GM23338 (cell line): ENCODE results near the gene MOCS3. TPM values are rescaled to one million over a fixed set of nuclear protein-coding genes. Genes with fewer than 3 reads are reported as not detected.

Experiments used
- ATAC-seq: fragments of 200-7000 bp; cut with Tn5 transposase; 3 replicates; pipeline ENCODE4 v1.9.1; 2020
- DNase-seq: peaks from one replicate; pipeline ENCODE4 v3.0.0-alpha.2; 2015; ENCODE audit warnings: low spot score
- H2AFZ ChIP-seq: fragments of 200-600 bp; sonication (generic); 2 replicates; pipeline ENCODE4 v1.8.0; 2016; ENCODE audit warnings: antibody characterized with exemption, mild to moderate bottlenecking, moderate library complexity
- H3F3A ChIP-seq: fragments of 200-600 bp; sonication (generic); replicated peaks from 2 replicates; pipeline ENCODE4 v1.8.0; 2017; ENCODE audit warnings: antibody characterized with exemption, mixed run types, low read depth
- H3K27ac ChIP-seq: fragments of 200-600 bp; sonication (generic); 2 replicates; pipeline ENCODE4 v1.6.1; 2016; ENCODE audit warnings: low read depth
- H3K27me3 ChIP-seq: fragments of 200-600 bp; sonication (generic); 2 replicates; pipeline ENCODE4 v1.8.0; 2016; ENCODE audit warnings: mild to moderate bottlenecking, mixed run types, moderate library complexity; ENCODE audit not compliant: insufficient read depth
- H3K36me3 ChIP-seq: fragments of 200-600 bp; sonication (generic); 2 replicates; pipeline ENCODE4 v1.8.0; 2016; ENCODE audit warnings: mild to moderate bottlenecking; ENCODE audit not compliant: insufficient read depth
- H3K4me1 ChIP-seq: fragments of 200-600 bp; sonication (generic); 2 replicates; pipeline ENCODE4 v1.8.0; 2016; ENCODE audit warnings: mild to moderate bottlenecking, moderate library complexity; ENCODE audit not compliant: insufficient read depth
- H3K4me2 ChIP-seq: fragments of 200-600 bp; sonication (generic); 2 replicates; pipeline ENCODE4 v1.7.1; 2017; ENCODE audit warnings: mixed run types
- H3K4me3 ChIP-seq: fragments of 200-600 bp; sonication (generic); 2 replicates; pipeline ENCODE4 v1.6.1; 2016; ENCODE audit warnings: mixed run types
- H3K79me2 ChIP-seq: fragments of 200-600 bp; sonication (generic); replicated peaks from 2 replicates; pipeline ENCODE4 v1.8.0; 2017; ENCODE audit warnings: mild to moderate bottlenecking; ENCODE audit not compliant: insufficient read depth
- H3K9me2 ChIP-seq: fragments of 200-600 bp; sonication (generic); 2 replicates; pipeline ENCODE4 v1.8.0; 2017; ENCODE audit not compliant: insufficient read depth
- H4K20me1 ChIP-seq: fragments of 200-600 bp; sonication (generic); replicated peaks from 2 replicates; pipeline ENCODE4 v1.8.0; 2017; ENCODE audit warnings: mild to moderate bottlenecking; ENCODE audit not compliant: insufficient read depth
- H3K27ac Mint-ChIP-seq: 2 replicates; pipeline ENCODE4 v1.8.0; 2020; ENCODE audit warnings: inconsistent platforms, mild to moderate bottlenecking, moderate library complexity, mixed read lengths
- H3K27me3 Mint-ChIP-seq: 3 replicates; pipeline ENCODE4 v1.8.0; 2022; ENCODE audit warnings: low read depth, mild to moderate bottlenecking, moderate library complexity, mixed read lengths, inconsistent platforms; ENCODE audit not compliant: insufficient read depth, poor library complexity
- H3K36me3 Mint-ChIP-seq: 3 replicates; pipeline ENCODE4 v1.8.0; 2021; ENCODE audit warnings: low read depth, mild to moderate bottlenecking, inconsistent platforms, moderate library complexity, mixed read lengths
- H3K4me1 Mint-ChIP-seq: 3 replicates; pipeline ENCODE4 v1.8.0; 2020; ENCODE audit warnings: mild to moderate bottlenecking, inconsistent platforms, mixed read lengths
- H3K4me3 Mint-ChIP-seq: 3 replicates; pipeline ENCODE4 v1.8.0; 2021; ENCODE audit warnings: moderate library complexity, mild to moderate bottlenecking, inconsistent platforms, mixed read lengths
- H3K9me3 Mint-ChIP-seq: 3 replicates; pipeline ENCODE4 v1.8.0; 2020; ENCODE audit warnings: moderate library complexity, mild to moderate bottlenecking, inconsistent platforms, mixed read lengths
- CREB1 ChIP-seq: fragments of 250-450 bp; sonication (Bioruptor Pico); IDR thresholded peaks from 2 replicates; pipeline ENCODE4 v1.5.0; 2020; ENCODE audit warnings: low read depth, mild to moderate bottlenecking, moderate library complexity
- EZH2 ChIP-seq: fragments of 200-600 bp; sonication (generic); IDR thresholded peaks from one replicate; pipeline ENCODE4 v1.8.0; 2017; ENCODE audit warnings: antibody characterized with exemption, mild to moderate bottlenecking, low read depth; ENCODE audit not compliant: unreplicated experiment
- EZH2phosphoT487 ChIP-seq: fragments of 200-600 bp; sonication (generic); IDR thresholded peaks from one replicate; pipeline ENCODE4 v1.8.1; 2018; ENCODE audit warnings: antibody characterized with exemption; ENCODE audit not compliant: unreplicated experiment
- JUNB ChIP-seq: IDR thresholded peaks from one replicate; pipeline ENCODE4 v1.6.1; 2016; ENCODE audit warnings: antibody characterized with exemption; ENCODE audit not compliant: unreplicated experiment
- NANOG ChIP-seq: IDR thresholded peaks from 2 replicates; pipeline ENCODE4 v1.6.1; 2016; ENCODE audit warnings: antibody characterized with exemption, borderline replicate concordance
- POLR2AphosphoS5 ChIP-seq: IDR thresholded peaks from 2 replicates; pipeline ENCODE4 v1.6.1; 2016; ENCODE audit warnings: antibody characterized with exemption, low read depth
- STAT1 ChIP-seq: IDR thresholded peaks from one replicate; pipeline ENCODE4 v1.6.1; 2016; ENCODE audit warnings: antibody characterized with exemption; ENCODE audit not compliant: unreplicated experiment
- ZNF114 ChIP-seq: fragments of 250-450 bp; sonication (Bioruptor Pico); IDR thresholded peaks from 2 replicates; pipeline ENCODE4 v1.5.0; 2020; ENCODE audit warnings: mild to moderate bottlenecking, moderate library complexity
- ZNF331 ChIP-seq: fragments of 250-450 bp; sonication (Bioruptor Pico); IDR thresholded peaks from 2 replicates; pipeline ENCODE4 v1.5.0; 2020; ENCODE audit warnings: low read depth, mild to moderate bottlenecking, moderate library complexity
- polyA plus RNA-seq: library from polyadenylated mRNA; unstranded; fragments of >200 nt; fragmentation: Nextera tagmentation; extraction: Ambion mirVana; gene quantifications from 2 replicates; pipeline ENCODE4 v1.2.1, GENCODE V29; 2016
- total RNA-seq: library from RNA; depleted of rRNA; stranded (reverse); fragments of >200 nt; shearing (Covaris generic); gene quantifications from 2 replicates; pipeline ENCODE4 v1.2.3, GENCODE V29; 2014
- TF ChIP-seq, protein P1 (sequence below): IDR thresholded peaks from one replicate; pipeline ENCODE4 v1.6.1; 2018; ENCODE audit warnings: antibody characterized with exemption; ENCODE audit not compliant: unreplicated experiment
- TF ChIP-seq, protein P2 (sequence below), 2 experiments: fragments of 200-600 bp in 1 of 2; sonication (generic) in 1 of 2; conservative IDR thresholded peaks; 2 replicates each; pipeline versions ENCODE4 v1.5.1 to v1.6.1; 2016 to 2017; ENCODE audit warnings: antibody characterized with exemption in 2 of 2, low read depth in 2 of 2, mild to moderate bottlenecking in 2 of 2, moderate library complexity in 1 of 2
- TF ChIP-seq, protein P3 (sequence below): IDR thresholded peaks from 2 replicates; pipeline ENCODE4 v1.6.1; 2016; ENCODE audit warnings: antibody characterized with exemption
- TF ChIP-seq, protein P4 (sequence below): fragments of 250-450 bp; sonication (Bioruptor Pico); IDR thresholded peaks from 2 replicates; pipeline ENCODE4 v1.5.0; 2020; ENCODE audit warnings: mild to moderate bottlenecking, moderate library complexity

The MOCS3 gene
- total and polyA plus RNA-seq, 2 experiments from 2014 or later, result 2.2 to 9.1 TPM

DNA sequence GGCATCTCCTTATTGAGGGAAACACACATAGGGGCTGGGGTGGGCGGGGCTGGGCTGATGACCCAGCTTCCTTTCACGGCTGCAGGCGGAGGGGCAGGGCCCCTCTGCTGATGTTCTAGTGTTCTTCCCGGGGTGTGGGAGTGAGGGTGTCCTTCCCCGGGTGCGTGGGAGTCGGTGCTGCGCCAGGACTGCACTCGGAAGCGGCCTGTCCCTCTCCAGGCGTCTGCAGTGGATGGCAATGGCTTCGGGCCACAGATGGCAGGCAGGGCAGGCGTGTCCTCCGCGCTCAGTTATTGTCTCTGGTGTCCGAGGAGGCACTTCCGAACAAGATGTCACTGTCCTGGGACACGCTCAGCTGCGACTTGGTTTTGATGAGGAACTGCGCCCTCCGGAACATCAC is 45.1 kb downstream of the MOCS3 start:
- Mint-ChIP-seq H3K4me1 (peaks cover 4% of the 10 kb centered on the region; the same call in 2 of the 3 replicates), H3K27me3 (peaks cover 4% of the 10 kb centered on the region), H3K36me3 (peaks cover 12% of the 10 kb centered on the region; the same call in 2 of the 3 replicates), H3K9me3 (no peaks in the 10 kb centered on the region), H3K4me3 (no peak overlapping the region), H3K27ac (no peak overlapping the region)
- Histone ChIP-seq H3K36me3 (no peaks in the 10 kb centered on the region), H2AFZ (no peak overlapping the region), H3K4me1 (no peaks in the 10 kb centered on the region), H3K27me3 (no peaks in the 10 kb centered on the region), H3K9me2 (no peaks in the 10 kb centered on the region), H4K20me1 (no peaks in the 10 kb centered on the region), H3F3A (no peaks in the 10 kb centered on the region), H3K79me2 (no peaks in the 10 kb centered on the region), H3K27ac (no peak overlapping the region), H3K4me3 (no peak overlapping the region), H3K4me2 (no peak overlapping the region)
- DNase-seq, result no peak
- ATAC-seq, result no peak
- TF ChIP-seq ZNF331 (no peak), EZH2phosphoT487 (no peak), ZNF114 (no peak), STAT1 (no peak), CREB1 (CRISPR knock-in tag) (no peak), EZH2 (no peak), NANOG (no peak), POLR2AphosphoS5 (no peak), JUNB (no peak)
- TF ChIP-seq, protein P1, sequence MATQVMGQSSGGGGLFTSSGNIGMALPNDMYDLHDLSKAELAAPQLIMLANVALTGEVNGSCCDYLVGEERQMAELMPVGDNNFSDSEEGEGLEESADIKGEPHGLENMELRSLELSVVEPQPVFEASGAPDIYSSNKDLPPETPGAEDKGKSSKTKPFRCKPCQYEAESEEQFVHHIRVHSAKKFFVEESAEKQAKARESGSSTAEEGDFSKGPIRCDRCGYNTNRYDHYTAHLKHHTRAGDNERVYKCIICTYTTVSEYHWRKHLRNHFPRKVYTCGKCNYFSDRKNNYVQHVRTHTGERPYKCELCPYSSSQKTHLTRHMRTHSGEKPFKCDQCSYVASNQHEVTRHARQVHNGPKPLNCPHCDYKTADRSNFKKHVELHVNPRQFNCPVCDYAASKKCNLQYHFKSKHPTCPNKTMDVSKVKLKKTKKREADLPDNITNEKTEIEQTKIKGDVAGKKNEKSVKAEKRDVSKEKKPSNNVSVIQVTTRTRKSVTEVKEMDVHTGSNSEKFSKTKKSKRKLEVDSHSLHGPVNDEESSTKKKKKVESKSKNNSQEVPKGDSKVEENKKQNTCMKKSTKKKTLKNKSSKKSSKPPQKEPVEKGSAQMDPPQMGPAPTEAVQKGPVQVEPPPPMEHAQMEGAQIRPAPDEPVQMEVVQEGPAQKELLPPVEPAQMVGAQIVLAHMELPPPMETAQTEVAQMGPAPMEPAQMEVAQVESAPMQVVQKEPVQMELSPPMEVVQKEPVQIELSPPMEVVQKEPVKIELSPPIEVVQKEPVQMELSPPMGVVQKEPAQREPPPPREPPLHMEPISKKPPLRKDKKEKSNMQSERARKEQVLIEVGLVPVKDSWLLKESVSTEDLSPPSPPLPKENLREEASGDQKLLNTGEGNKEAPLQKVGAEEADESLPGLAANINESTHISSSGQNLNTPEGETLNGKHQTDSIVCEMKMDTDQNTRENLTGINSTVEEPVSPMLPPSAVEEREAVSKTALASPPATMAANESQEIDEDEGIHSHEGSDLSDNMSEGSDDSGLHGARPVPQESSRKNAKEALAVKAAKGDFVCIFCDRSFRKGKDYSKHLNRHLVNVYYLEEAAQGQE, result no peak
- TF ChIP-seq, protein P2, sequence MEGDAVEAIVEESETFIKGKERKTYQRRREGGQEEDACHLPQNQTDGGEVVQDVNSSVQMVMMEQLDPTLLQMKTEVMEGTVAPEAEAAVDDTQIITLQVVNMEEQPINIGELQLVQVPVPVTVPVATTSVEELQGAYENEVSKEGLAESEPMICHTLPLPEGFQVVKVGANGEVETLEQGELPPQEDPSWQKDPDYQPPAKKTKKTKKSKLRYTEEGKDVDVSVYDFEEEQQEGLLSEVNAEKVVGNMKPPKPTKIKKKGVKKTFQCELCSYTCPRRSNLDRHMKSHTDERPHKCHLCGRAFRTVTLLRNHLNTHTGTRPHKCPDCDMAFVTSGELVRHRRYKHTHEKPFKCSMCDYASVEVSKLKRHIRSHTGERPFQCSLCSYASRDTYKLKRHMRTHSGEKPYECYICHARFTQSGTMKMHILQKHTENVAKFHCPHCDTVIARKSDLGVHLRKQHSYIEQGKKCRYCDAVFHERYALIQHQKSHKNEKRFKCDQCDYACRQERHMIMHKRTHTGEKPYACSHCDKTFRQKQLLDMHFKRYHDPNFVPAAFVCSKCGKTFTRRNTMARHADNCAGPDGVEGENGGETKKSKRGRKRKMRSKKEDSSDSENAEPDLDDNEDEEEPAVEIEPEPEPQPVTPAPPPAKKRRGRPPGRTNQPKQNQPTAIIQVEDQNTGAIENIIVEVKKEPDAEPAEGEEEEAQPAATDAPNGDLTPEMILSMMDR (conservative IDR thresholded peaks at IDR 0.05; ENCODE audit: low read depth in 2 of 2), result no peak
- TF ChIP-seq, protein P3, sequence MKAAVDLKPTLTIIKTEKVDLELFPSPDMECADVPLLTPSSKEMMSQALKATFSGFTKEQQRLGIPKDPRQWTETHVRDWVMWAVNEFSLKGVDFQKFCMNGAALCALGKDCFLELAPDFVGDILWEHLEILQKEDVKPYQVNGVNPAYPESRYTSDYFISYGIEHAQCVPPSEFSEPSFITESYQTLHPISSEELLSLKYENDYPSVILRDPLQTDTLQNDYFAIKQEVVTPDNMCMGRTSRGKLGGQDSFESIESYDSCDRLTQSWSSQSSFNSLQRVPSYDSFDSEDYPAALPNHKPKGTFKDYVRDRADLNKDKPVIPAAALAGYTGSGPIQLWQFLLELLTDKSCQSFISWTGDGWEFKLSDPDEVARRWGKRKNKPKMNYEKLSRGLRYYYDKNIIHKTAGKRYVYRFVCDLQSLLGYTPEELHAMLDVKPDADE, result no peak
- TF ChIP-seq, protein P4, sequence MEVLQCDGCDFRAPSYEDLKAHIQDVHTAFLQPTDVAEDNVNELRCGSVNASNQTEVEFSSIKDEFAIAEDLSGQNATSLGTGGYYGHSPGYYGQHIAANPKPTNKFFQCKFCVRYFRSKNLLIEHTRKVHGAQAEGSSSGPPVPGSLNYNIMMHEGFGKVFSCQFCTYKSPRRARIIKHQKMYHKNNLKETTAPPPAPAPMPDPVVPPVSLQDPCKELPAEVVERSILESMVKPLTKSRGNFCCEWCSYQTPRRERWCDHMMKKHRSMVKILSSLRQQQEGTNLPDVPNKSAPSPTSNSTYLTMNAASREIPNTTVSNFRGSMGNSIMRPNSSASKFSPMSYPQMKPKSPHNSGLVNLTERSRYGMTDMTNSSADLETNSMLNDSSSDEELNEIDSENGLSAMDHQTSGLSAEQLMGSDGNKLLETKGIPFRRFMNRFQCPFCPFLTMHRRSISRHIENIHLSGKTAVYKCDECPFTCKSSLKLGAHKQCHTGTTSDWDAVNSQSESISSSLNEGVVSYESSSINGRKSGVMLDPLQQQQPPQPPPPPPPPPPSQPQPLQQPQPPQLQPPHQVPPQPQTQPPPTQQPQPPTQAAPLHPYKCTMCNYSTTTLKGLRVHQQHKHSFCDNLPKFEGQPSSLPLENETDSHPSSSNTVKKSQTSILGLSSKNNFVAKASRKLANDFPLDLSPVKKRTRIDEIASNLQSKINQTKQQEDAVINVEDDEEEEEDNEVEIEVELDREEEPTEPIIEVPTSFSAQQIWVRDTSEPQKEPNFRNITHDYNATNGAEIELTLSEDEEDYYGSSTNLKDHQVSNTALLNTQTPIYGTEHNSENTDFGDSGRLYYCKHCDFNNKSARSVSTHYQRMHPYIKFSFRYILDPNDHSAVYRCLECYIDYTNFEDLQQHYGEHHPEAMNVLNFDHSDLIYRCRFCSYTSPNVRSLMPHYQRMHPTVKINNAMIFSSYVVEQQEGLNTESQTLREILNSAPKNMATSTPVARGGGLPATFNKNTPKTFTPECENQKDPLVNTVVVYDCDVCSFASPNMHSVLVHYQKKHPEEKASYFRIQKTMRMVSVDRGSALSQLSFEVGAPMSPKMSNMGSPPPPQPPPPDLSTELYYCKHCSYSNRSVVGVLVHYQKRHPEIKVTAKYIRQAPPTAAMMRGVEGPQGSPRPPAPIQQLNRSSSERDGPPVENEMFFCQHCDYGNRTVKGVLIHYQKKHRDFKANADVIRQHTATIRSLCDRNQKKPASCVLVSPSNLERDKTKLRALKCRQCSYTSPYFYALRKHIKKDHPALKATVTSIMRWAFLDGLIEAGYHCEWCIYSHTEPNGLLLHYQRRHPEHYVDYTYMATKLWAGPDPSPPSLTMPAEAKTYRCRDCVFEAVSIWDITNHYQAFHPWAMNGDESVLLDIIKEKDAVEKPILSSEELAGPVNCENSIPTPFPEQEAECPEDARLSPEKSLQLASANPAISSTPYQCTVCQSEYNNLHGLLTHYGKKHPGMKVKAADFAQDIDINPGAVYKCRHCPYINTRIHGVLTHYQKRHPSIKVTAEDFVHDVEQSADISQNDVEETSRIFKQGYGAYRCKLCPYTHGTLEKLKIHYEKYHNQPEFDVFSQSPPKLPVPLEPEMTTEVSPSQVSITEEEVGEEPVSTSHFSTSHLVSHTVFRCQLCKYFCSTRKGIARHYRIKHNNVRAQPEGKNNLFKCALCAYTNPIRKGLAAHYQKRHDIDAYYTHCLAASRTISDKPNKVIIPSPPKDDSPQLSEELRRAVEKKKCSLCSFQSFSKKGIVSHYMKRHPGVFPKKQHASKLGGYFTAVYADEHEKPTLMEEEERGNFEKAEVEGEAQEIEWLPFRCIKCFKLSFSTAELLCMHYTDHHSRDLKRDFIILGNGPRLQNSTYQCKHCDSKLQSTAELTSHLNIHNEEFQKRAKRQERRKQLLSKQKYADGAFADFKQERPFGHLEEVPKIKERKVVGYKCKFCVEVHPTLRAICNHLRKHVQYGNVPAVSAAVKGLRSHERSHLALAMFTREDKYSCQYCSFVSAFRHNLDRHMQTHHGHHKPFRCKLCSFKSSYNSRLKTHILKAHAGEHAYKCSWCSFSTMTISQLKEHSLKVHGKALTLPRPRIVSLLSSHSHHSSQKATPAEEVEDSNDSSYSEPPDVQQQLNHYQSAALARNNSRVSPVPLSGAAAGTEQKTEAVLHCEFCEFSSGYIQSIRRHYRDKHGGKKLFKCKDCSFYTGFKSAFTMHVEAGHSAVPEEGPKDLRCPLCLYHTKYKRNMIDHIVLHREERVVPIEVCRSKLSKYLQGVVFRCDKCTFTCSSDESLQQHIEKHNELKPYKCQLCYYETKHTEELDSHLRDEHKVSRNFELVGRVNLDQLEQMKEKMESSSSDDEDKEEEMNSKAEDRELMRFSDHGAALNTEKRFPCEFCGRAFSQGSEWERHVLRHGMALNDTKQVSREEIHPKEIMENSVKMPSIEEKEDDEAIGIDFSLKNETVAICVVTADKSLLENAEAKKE (CRISPR knock-in tag), result no peak
